Fibroblast of lung (primary cell): Measurements from ENCODE around the gene TTLL3. TPM values are rescaled to one million over a fixed set of nuclear protein-coding genes. Genes with fewer than 3 reads are reported as not detected.

ENCODE experiments used
- DNase-seq, 2 donors: peaks; one replicate each; pipeline versions ENCODE4 v3.0.0 to v3.0.0-alpha.2; 2010; ENCODE audit warnings: low read depth in 2 of 2
- H2AFZ ChIP-seq: 2 replicates; pipeline ENCODE4 v1.5.1; 2012; ENCODE audit warnings: low read length, control low read depth, inconsistent platforms
- H3K27ac ChIP-seq: 2 replicates; pipeline ENCODE4 v1.5.1; 2011; ENCODE audit warnings: low read length, control low read depth; ENCODE audit not compliant: insufficient read depth
- H3K27me3 ChIP-seq: 2 replicates; pipeline ENCODE4 v1.5.1; 2011; ENCODE audit warnings: mild to moderate bottlenecking, low read length; ENCODE audit not compliant: control insufficient read depth, insufficient read depth
- H3K36me3 ChIP-seq: 2 replicates; pipeline ENCODE4 v1.5.1; 2011; ENCODE audit warnings: low read length; ENCODE audit not compliant: control insufficient read depth, insufficient read depth
- H3K4me1 ChIP-seq: 2 replicates; pipeline ENCODE4 v1.5.1; 2011; ENCODE audit warnings: low read length; ENCODE audit not compliant: control insufficient read depth, insufficient read depth; ENCODE audit errors: extremely low read depth
- H3K4me2 ChIP-seq: 2 replicates; pipeline ENCODE4 v1.5.1; 2011; ENCODE audit warnings: low read length, control low read depth; ENCODE audit not compliant: insufficient read depth; ENCODE audit errors: extremely low read depth
- H3K4me3 ChIP-seq, 4 experiments: fragments of 200-600 bp in 1 of 4; sonication (generic) in 1 of 4; replicated peaks in 1 of 4; 2 replicates each; pipeline ENCODE4 v1.5.1; 2011 to 2016; ENCODE audit warnings: low read length in 4 of 4, low read depth in 3 of 4, mild to moderate bottlenecking in 3 of 4, control low read depth in 2 of 4, inconsistent platforms in 1 of 4, mixed read lengths in 1 of 4; ENCODE audit not compliant: insufficient read depth in 1 of 4; ENCODE audit errors: control extremely low read depth in 1 of 4
- H3K79me2 ChIP-seq: 2 replicates; pipeline ENCODE4 v1.5.1; 2012; ENCODE audit warnings: mild to moderate bottlenecking, low read length, inconsistent platforms; ENCODE audit not compliant: control insufficient read depth, insufficient read depth
- H3K9ac ChIP-seq: 2 replicates; pipeline ENCODE4 v1.5.1; 2011; ENCODE audit warnings: mild to moderate bottlenecking, low read length, control low read depth; ENCODE audit not compliant: insufficient read depth
- H3K9me3 ChIP-seq: 2 replicates; pipeline ENCODE4 v1.5.1; 2012; ENCODE audit warnings: low read depth, low read length; ENCODE audit not compliant: control insufficient read depth, insufficient read depth
- H4K20me1 ChIP-seq: 2 replicates; pipeline ENCODE4 v1.5.1; 2011; ENCODE audit warnings: low read length; ENCODE audit not compliant: control insufficient read depth, insufficient read depth; ENCODE audit errors: extremely low read depth
- CTCF ChIP-seq, 2 donors: IDR thresholded peaks in 1 of 2; conservative IDR thresholded peaks in 1 of 2; 1 replicate in 1 of 2; 2 replicates in 1 of 2; pipeline ENCODE4 v1.5.1; 2011 to 2012; ENCODE audit warnings: low read length in 2 of 2, control low read depth in 1 of 2, inconsistent platforms in 1 of 2, low read depth in 1 of 2, mild to moderate bottlenecking in 1 of 2
- EZH2 ChIP-seq: IDR thresholded peaks from 2 replicates; pipeline ENCODE4 v1.5.1; 2012; ENCODE audit warnings: low read length, control low read depth, mild to moderate bottlenecking; ENCODE audit errors: missing control alignments
- polyA plus RNA-seq, 2 donors: library from polyadenylated mRNA; depleted of rRNA in 1 of 2; stranded (reverse) in 1 of 2; unstranded in 1 of 2; fragments of >200 nt; gene quantifications; 2 replicates each; pipeline ENCODE4 v1.2.1, GENCODE V29; 2011 to 2012; ENCODE audit warnings: missing spikeins in 1 of 2
- total RNA-seq: library from RNA; depleted of rRNA; stranded (reverse); fragments of >200 nt; gene quantifications from 2 replicates; pipeline ENCODE4 v1.2.1, GENCODE V29; 2014

The TTLL3 gene
- total and polyA plus RNA-seq, 2 donors (not counting 1 experiment from before 2014, with no cell fraction given) = 14.9 to 16.1 TPM

- no peak for DNase-seq
- Histone ChIP-seq H3K4me1 (peaks cover 5% of the 10 kb centered on the region), H3K27me3 (no peaks in the 10 kb centered on the region), H3K9ac (no peak within 1 kb of the TSS), H3K79me2 (no peaks in the 10 kb centered on the region), H4K20me1 (no peaks in the 10 kb centered on the region), H3K9me3 (no peaks in the 10 kb centered on the region), H3K4me2 (no peak within 1 kb of the TSS), H3K4me3 (no peak within 1 kb of the TSS), H3K36me3 (no peaks in the 10 kb centered on the region), H3K27ac (no peak within 1 kb of the TSS), H2AFZ (peak within 1 kb of the TSS; percentile 62)
- TF ChIP-seq EZH2 = no peak
- no peak for TF ChIP-seq CTCF (conservative IDR thresholded peaks at IDR 0.05 in 1 of 2, IDR thresholded peaks at IDR 0.05 in 1 of 2; ENCODE audit: low read depth in 1 of 2, low read length in 2 of 2)
These were observed 69.9 kb downstream of the TTLL3 start, which contains the start of gene CIDEC for GRCh38 chr3:9879830-9880549. Gene CIDEC, minus strand, starts transcription at chr3:9880253. Its CDS starts 1,767 bp downstream, at chr3:9878486.

- Histone ChIP-seq H3K9me3 (no peaks in the 10 kb centered on the region), H3K27ac (no peak overlapping the region), H3K9ac (no peak overlapping the region), H3K27me3 (no peaks in the 10 kb centered on the region), H3K4me2 (no peak overlapping the region), H3K36me3 (no peaks in the 10 kb centered on the region), H4K20me1 (no peaks in the 10 kb centered on the region), H2AFZ (no peak overlapping the region), H3K79me2 (no peaks in the 10 kb centered on the region), H3K4me1 (peaks cover 5% of the 10 kb centered on the region), H3K4me3 (no peak overlapping the region)
- no peak for TF ChIP-seq CTCF (conservative IDR thresholded peaks at IDR 0.05 in 1 of 2, IDR thresholded peaks at IDR 0.05 in 1 of 2; ENCODE audit: low read depth in 1 of 2, low read length in 2 of 2)
- TF ChIP-seq EZH2 = no peak
- no peak for DNase-seq
These were observed 71.4 kb downstream of the TTLL3 start for GRCh38 chr3:9881441-9881840.

- Histone ChIP-seq H3K9ac (no peak overlapping the region), H3K9me3 (no peaks in the 10 kb centered on the region), H3K4me2 (peak overlapping the region; percentile 28), H3K27ac (peak overlapping the region; percentile 43), H4K20me1 (no peaks in the 10 kb centered on the region), H3K27me3 (no peaks in the 10 kb centered on the region), H3K4me3 (no peak overlapping the region), H3K4me1 (peaks cover 5% of the 10 kb centered on the region), H3K36me3 (no peaks in the 10 kb centered on the region), H3K79me2 (no peaks in the 10 kb centered on the region), H2AFZ (no peak overlapping the region)
- peak; percentile 36 to 57 for DNase-seq
- TF ChIP-seq EZH2 = no peak
- no peak for TF ChIP-seq CTCF (conservative IDR thresholded peaks at IDR 0.05 in 1 of 2, IDR thresholded peaks at IDR 0.05 in 1 of 2; ENCODE audit: low read depth in 1 of 2, low read length in 2 of 2)
These were observed 73.9 kb downstream of the TTLL3 start for GRCh38 chr3:9883706-9884554.
